GM10266 (cell line): ENCODE data around the gene MPO.

Experiments used
- DNase-seq: peaks from one replicate; pipeline ENCODE4 v3.0.0; 2012; ENCODE audit errors: extremely low spot score
- TF ChIP-seq, protein P1 (sequence below): IDR thresholded peaks from 2 replicates; pipeline ENCODE4 v1.5.1; 2012; ENCODE audit warnings: mild to moderate bottlenecking, low read depth; ENCODE audit not compliant: control insufficient read depth, insufficient read depth; ENCODE audit errors: missing control alignments

The MPO gene

DNA sequence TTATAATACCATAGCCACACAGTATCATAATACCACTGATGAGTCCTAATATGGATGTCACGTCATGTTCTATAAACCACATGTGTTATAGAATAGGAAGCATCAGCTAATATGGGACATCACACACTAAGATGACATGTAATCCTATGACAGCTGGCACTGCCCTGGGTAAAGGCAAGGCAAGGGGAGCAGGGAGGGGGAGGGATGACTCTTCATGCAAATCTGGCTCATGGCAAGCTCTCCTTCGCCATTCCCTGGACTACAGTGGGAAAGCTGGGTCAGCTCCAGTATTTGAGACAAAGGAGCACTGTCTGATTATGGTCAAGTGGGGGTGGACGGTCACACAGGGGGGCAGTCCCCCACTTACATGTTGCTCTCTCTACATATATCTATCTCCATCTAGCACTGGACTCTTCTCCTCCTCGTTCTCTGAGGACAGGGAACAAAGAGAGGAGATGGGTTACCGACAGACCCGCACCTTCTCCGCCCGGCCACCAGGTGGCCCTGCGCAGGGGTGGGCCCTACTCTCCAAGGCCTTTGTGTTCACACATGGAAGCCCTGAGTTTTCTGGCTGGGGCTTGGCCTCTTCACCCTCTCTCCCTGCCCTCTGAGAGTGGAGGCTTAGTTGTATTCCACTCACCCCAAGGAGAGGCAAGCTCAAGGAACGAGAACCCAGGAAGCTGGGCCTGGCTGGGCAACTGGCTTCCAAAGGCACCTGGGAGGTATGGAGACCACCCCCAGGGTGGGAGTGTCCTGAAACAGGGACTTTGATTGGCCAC, 23.4 kb upstream of the MPO start:
- TF ChIP-seq, protein P1, sequence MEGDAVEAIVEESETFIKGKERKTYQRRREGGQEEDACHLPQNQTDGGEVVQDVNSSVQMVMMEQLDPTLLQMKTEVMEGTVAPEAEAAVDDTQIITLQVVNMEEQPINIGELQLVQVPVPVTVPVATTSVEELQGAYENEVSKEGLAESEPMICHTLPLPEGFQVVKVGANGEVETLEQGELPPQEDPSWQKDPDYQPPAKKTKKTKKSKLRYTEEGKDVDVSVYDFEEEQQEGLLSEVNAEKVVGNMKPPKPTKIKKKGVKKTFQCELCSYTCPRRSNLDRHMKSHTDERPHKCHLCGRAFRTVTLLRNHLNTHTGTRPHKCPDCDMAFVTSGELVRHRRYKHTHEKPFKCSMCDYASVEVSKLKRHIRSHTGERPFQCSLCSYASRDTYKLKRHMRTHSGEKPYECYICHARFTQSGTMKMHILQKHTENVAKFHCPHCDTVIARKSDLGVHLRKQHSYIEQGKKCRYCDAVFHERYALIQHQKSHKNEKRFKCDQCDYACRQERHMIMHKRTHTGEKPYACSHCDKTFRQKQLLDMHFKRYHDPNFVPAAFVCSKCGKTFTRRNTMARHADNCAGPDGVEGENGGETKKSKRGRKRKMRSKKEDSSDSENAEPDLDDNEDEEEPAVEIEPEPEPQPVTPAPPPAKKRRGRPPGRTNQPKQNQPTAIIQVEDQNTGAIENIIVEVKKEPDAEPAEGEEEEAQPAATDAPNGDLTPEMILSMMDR = peak; percentile 80

DNA sequence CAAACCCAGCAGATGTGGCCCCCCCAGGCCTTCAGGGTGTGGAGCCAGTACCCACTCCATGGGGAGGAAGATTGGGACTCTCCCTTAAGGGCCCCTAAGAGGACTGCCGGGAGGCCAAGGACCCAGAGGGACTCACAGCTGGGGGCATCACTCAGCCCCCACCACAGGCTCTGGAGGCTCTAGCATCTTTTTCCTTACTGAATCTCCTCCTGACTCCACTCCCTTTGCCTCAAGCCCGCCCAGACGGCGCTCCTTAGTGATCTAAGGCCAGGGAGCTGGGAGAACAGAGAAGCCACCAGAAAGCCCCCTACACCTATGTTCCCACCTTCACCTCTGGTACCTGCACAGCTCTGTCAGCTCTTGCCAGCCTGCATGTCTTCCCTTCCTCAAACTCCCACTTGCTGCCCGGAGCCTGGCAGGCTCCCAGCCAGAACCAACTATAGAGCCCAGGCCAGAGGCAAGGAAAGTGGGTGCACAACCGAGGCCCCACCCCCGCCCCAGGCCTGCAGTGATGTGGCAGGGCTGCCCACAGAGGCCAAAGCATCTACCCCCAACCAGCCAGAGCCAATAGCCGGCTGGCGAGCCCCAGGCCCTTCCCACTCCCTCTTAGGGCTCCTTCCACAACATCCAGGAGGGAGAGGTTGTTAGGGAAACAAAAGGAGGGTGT, 22.3 kb upstream of the MPO start:
- TF ChIP-seq, protein P1 = no peak
- DNase-seq = no peak

More for the DNA sequence above, 23.4 kb upstream of the MPO start:
- DNase-seq = peak; percentile 90

DNA sequence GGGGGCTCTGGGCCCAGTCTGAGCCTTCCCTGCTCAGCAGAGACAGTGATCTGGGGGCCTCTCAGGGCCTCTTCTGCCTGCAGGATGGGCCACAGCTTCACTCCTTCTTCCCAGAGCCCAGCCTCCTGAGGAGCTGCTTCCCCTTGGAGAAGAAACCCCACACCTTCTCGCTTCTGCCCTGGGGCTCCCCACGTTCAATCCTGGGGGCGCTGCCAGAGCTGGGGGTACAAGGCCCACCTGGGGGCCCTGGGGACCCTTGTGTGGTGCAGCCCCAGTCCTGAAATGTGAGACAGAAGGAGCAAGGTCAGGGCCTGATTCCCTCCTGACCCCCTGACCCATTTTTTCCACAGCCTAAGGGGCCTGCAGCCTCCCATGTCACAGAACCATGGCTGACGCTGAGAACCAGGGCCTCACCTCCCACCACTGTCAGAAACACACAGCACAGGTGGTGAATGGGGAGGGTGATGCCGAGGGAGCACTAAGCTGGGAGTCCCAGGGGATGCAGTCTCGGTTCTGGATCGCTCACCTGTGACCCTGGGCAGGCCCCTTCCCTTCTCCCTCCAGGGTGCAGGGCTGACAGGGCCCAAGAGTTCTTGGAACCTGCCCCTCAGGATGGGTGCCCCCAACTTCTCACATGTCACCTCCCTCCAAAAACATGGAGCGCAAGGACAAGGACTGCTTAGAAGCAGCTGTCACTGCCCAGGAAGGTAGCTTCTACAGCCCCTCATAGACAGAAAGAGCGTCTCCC, 21.6 kb upstream of the MPO start:
- TF ChIP-seq, protein P1 = no peak
- DNase-seq = no peak

DNA sequence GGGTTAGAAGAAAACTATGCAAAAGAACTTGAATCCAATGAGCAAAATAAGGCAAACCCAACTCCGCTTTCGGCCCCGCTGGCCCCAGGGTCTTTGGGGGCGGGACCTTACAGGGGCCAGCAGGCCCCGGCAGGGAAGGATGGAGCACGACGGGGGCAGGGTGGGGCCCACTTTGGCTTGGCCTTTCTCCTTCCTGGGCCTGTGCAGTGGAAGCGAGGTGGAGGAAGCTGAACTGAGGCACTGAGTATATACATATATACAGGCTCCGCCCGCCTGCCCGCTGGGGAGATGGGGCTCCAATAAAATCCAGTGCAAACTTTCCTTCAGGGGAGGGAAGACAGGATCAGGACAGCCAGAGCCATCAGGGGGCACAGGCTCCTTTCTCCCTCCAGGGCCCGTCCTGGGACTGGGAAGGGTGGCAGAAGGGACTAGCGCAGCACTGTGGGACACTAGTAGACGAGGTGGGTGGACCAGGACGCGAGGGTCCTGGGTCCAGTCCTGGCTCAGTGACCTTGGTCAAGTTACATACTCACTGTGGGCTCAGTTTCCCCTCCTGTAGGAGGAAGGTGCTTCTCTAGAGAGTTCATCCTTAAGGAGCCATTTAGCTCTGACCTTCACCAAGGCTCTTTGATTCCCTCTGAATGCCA, 20.9 kb upstream of the MPO start:
- DNase-seq = no peak
- TF ChIP-seq, protein P1 = no peak

DNA sequence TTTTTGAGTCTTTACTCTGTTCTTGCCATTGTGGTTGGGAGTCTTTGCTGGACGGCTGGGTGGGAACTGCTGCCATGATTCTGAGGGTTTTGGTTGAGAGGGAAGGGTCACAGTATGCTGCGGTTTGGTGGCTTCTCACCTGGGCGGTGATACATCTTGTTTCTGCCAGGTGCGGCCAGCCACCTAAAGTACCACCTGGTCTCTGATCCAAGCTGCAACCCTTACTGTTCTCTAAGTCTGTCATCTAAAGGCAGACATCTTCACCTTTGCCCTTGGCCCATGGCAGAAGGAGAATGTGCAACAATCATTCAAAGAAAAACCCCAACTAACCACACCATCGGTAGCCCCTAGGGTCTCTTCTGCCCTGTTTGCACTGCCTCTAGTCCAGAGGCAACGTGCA, 19.6 kb upstream of the MPO start:
- DNase-seq = no peak
- TF ChIP-seq, protein P1 = no peak

DNA sequence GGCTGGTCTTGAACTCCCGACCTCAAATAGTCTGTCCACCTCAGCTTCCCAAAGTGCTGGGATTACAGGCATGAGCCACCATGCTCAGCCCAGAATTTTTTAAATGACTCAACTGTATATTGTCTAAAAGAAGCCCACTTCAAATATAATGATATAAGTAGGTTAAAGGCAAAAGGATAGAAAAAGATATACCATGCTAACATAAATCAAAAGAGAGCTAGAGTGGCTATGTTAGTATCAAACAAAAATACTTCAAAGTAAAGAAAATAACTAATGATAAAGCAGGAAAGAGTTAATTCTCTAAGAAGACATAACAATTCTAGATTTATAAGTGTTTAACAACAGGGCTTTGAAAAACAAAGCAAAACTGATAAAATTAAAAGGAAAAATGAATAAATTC, 13.3 kb upstream of the MPO start:
- TF ChIP-seq, protein P1 = no peak
- no peak for DNase-seq
